HG02885 (cell line): ENCODE results near the gene ADCY2.

Source experiments
- ATAC-seq: cut with Tn5 transposase; IDR thresholded peaks from one replicate; pipeline ENCODE4 v1.9.1; 2021; ENCODE audit warnings: mild to moderate bottlenecking; ENCODE audit not compliant: unreplicated experiment, poor library complexity

Gene ADCY2

DNA sequence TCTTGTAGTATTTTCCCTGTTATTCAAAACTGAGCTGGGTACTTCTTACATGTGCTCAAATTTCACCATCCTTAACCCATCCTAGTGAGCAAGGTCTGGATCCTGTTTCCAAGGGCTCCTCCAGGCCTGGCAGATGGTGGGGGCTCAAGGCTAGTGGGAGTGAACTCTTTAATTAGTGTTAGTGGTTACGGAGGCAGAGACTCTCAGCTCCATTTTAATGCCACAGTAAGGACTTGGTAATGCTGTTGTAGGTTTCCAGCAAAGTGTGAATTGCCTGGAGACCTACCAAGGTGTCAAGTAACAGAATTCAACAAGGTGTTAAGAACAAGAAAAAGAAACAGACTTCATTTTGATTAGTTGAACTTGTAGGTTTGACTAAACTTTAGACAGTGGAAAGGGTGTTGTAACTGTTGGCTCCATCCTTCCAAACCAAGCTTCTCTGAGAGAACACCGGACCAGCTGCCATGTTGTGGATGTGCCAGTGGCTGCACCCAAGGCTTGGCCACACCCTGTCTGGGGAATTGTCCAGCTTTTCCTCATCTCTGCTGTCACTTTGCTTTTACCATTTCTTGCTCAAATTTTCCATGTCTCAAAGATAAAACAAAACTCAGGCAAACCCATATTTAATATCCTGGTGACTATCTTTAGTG, 98.7 kb downstream of the ADCY2 start:
- ATAC-seq = no peak

DNA sequence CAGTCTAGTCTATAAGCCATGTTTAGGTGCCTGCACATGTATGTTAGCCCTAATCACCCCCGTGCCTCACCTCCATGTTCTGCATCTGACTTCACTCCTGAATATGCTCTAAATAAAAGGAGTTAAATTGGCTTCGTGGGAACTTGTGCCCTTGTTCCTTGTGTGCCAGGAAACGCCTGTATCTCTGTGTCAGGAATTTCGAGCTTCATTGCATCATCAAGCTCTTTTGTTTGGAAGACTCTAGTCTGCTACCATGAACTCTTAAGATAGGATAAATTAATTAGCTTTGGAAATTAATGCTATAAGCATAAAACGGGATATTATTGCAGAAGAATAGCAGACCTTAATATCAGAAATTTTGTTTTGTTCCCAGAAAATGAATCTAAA, 99.2 kb downstream of the ADCY2 start:
- ATAC-seq = no peak

DNA sequence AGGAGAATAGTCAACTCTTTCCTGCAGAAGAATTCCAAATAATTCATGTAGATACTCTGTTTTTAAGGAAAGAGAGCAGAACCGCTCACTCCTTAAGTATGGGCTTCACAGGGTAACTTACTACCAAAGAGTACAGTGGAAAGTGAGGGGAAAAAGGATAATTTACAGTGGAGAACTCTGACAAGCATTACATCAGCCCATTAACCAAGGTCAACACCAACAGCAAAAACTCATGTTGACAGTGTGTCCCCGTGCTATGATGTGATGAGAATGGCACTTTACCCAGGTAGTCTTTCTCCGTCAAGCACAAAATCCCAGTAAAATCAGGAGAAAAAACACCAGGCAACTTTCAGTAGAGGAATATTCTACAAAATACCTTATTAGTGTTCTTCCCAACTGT, 104.3 kb downstream of the ADCY2 start:
- ATAC-seq = no peak

DNA sequence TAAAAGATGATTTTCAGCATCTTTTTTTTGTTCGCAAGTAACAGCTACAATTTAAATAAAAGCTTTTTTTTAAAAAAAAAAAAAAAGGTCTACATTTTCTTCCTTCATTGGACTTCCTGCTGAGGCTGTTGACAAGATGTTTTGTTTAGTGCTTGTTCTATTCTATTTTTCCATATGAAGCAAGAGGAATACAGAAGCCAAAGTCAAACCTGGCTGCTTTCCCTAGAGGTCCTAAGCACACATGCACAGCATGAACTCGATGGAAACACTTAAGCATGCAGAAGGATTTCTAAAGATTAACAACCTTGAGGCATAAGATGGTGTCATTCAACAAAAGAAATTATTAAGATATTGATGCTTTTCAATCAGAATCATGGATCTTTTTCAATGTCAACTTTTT, 105.1 kb downstream of the ADCY2 start:
- ATAC-seq = no peak

DNA sequence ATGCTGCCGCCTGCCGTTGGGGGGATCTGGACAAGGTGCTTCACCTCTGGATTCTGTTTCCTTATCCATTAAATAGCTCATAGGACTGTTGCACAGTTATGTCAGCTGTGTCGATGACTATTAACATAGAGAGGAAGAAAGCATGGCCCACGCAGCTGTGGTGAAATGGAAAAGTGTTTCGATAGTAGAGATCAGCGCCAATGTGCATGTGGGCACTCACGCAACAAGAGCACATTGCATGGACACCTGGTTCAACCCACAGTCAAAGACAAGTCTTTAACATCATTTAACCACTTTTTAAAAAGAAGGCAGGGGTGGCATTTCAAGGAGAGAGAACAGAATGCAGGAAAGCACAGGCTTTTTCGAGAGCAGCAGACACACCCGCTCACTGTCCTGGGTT, 107.6 kb downstream of the ADCY2 start:
- ATAC-seq = no peak

DNA sequence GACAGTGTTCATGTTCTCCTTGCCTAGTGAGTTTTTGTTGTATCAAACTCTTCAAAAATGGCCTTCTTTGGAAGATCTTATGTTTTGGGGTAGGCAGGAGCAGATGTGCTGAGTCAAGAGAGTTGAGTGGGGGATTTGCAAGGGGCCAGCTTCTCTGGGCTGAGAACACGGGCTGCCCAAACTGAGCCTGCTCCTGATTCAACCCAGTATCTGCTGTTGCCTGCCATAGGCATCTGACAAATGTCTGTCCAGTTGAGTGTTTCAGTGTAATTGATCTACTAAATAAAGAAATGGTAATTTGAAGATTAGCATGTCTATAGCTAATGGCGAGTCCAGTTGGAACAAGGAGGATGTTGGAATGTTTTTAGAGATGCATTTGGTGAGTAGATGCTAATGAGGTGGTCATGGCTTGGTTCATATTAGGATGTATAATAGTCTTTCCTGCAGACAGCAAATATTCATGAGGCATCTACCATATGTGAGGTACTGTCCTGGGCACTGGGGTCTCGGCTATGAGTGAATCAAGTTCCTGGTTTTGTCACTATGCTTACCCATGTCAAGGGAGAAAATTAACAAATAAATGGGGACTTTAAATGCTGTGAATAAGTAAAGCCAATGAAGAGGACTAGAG, 119.5 kb downstream of the ADCY2 start:
- ATAC-seq = no peak

DNA sequence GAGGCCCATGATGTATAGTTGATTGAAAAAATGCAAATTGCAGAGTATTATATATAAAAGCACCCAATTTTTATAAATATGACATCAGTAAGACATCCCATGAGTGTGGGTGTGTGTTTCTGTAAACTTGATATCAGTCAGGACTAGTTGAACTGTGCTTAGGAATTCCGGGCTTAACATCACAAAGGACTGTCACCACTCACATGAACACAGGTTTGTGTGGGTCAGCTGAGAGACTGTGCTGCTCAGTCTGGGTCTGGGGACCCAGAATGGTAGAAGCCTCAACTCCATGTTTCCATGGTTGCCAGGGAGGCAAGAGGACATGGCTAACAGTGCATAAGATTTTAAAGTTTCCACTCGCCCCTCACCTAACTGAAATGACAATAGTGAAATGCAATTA, 120.3 kb downstream of the ADCY2 start:
- ATAC-seq = no peak

DNA sequence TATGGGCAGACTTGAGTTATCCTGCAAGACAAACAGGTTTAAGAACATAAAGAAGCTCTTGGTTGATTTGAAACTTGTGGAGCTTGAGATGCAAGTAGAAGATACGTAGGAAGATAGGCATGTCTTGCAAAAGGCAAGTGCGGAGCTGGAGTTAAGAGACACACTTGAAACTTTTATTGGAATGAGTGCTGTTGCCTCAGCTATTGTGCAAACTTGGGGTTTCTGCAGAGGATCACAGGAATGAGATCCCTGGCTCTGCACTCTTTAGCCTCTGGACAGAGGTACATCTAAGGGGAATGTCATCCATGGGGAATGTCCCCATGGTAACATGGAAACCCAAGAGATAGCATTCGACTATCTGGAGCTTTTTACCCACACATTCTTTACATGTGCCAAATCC, 121.1 kb downstream of the ADCY2 start:
- no peak for ATAC-seq

DNA sequence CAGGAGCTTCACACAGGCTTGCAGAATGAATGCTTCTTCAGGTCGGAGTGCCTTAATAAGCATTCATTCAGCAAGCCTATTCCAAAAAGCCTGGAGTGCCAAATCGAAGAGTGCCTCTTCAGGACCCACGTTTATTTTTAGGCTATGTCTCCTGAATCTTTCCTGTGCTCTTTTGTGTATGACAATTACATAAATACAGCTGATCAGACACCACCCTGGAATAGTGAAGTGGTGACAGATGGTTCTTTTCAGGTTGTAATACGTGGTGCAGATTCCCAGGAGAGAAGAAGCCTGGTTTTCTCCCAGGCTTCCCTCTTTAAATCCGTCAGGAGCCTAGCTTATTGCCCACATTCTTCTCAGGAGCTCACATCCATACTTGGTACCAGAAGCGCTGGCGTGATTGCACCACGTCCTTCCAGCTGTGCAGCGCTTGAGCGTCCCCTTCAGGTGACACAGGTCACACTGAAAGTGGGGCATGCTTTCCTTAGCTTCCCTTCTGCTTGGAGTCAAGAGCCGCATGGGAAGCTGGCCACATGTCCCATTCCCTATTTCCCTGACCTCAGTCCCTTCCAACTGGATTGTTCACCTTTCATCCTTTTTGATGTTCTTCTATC, 123.1 kb downstream of the ADCY2 start:
- no peak for ATAC-seq

DNA sequence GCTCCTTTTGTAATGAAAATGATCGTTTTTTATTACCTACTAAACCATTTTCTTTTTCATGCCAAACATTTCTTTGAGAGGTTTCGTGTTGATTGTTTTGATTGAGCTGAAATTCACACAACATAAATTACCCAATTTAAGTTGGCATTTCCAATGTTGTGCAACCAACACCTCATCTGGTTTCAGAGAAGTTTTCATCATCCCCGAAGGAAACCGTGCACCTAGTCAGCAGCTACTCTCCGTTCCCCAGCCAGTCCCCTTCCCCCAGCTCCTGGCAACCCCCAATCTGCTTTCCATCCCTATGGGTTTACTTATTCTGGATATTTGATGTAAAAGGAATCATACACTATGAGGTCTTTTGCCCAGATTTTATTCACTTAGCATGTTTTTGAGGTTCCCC, 123.6 kb downstream of the ADCY2 start:
- no peak for ATAC-seq

DNA sequence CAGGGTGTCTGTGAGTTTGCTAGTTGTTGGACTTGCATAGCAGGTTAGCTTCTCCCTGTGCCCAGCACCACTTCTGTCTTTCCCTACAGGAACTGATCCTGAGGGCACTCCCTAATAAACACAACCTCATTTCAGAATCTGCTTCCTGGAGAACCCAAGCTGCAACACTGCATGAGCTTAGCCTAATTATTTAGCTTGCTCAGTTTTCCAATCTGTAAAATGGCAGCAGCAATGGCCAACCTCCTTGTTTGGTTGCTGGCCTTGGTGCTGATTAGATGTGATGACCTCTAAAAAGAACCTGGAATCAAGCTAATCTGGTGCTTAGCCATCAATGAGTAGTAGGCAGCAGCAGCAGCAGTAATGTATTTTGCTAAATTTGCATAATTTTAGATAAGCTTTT, 133.9 kb downstream of the ADCY2 start:
- ATAC-seq = no peak

DNA sequence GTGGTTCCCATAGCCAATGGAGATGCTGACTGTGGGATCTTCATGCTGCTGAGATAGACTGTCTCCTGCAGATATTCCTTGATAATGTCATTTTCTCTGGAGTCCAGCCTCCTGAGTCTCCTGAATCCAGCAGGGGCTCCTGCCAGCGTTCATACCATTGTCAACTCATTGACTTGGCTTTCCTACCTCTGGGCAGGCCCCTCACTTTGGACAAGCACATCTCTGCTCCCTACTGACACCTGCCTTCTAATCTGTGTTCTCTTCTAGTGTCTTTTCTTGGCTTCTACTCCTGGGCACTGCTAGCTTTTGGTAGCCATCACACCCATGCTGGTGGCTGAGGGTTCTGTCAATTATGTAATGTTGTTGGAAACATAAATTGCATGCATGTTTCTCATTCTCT, 138.0 kb downstream of the ADCY2 start:
- ATAC-seq = no peak

DNA sequence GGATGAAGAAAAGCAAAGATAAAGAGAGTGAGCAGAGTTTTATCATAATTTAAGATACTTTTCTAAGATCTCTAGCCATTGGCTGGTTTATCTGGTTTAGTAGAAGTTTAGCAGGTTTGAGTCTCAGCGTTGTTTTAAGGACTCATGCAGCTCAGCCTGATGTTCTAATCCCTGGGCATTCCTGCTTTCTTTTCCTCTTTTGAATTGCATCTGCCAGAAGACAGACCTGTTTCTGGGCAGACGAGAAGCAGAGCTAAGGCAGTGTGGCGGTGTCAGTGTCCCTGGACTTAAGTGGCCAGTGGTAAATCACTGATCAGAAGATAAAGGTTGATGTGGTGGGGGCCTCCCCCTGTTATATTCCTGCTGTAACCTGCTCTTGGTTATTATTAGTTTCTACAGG, 138.6 kb downstream of the ADCY2 start:
- no peak for ATAC-seq

DNA sequence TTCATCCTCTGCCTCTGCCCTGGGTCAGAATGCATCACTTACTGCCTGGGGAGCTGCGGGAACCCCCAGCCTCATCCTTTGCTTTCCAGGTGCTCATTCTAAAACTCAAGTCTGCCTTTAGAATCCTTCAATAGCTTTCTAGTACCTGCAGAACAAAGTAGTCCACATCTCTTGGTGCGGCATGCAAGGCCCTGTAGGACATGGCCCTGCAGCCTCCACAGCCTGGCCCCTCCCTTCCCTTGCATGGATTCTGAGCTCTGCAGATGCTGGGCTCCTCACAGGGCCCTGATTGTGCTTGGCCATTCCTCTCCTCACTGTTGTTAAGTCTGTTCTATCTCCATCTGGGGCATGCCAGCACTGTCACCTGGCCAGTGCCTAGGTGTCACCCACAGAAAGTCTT, 141.6 kb downstream of the ADCY2 start:
- ATAC-seq = no peak

DNA sequence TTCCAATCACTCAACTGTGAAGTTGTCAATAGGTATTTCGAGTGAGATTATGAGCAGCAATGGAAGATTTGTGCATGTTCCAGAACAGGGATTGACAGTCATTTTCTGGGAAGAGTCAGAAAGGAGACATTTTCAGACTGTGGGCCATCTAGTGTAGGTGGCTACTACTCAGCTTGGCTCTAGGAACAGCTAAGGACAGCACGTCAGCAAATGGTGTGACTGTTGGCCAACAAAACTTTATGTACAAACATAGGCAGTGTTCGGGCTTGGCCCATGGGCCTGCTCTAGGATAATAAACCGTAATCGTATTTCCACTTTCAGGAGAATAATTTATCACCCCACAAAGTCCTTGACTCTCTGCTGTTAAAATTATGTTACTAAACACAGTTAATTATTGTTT, 143.6 kb downstream of the ADCY2 start:
- no peak for ATAC-seq

DNA sequence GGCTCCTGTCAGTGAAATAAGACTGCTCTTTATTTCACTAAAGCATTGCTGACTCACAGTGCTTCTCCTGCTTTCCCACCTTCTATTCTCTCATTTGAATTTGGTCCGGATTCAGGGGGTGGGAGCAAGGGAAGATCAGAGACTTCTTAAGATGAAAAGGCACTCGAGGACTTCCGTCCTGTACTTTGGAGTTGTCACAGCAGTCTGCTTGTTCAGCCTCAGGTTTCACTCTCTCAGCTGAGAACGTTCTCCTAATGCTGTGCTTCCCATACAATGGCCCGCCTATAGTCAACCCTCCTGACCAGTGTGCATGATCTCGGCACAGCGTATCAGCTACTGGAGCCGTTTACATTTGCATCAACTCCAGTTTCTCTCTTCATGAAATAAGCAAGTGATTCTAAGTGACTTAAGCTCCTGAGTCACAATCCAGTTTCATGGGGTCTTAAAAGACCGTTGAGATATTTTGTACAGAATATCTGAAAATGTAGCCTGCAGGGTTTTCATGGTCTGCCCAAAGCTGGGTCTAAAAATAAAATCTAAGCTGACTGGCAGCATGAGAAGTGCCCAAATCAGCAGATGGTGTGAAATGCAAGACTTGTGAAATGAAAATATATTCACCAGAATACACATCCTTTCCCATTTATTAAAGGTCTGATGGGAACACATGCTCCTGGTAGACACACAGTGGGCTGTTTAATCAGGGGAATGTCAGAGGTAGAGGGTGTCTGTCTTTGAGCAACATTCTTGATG, 145.0 kb downstream of the ADCY2 start:
- no peak for ATAC-seq

DNA sequence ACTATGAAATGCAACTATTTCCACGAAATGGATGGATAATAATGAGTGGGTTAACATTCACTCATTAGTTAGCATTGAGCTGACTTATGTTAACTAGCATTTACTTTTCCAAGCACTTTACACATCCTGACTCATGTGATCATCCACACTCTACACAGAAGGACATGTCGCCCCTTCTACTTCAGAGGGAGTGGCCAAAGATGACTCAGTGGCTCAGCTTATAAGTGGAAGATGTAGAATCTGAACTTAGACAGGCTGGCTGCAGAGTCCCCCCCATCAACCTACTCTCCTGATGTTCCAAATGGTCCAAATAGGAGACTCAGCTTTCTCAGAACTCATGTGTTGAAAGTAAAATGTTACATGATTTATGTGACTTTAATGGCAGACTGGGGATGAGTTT, 146.0 kb downstream of the ADCY2 start:
- ATAC-seq = no peak

DNA sequence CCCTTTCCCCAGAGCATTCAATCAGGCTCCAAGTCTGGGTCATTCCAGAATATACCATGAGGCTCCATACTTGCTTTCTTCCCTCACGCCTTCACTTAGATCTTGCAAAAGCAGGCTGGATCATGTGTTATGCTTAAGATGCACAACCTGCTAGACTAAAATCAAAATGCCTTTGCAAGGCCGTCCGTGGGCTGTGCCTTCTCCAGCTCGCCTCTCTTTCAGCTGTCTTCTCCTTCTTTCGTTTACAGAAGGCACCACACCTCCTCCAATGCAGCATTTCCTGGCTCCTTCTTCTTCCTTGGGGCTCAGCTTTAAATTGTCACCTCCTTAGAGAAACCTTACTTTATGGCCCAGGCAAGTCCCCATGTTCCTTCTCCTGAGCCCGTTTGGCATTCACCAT, 150.6 kb downstream of the ADCY2 start:
- ATAC-seq = no peak

DNA sequence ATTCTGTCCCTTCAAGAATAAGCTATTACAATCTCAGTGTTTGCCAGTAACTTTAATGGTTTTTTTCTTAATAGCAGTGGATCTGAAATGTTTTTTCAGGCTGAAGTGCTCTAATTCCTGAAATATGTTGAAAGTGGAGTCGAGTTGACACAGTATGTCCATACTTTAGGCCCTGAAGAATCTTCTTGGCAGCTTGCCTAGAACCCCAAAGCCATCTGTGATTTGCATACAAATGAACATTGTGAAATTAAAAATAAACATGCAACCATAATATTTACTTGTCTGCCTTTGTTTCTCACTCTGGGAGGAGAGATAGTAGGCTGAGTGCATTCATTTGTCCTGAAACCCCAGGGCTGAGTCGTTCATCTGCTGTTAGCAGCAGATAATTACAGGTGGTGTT, 152.7 kb downstream of the ADCY2 start:
- ATAC-seq = no peak

DNA sequence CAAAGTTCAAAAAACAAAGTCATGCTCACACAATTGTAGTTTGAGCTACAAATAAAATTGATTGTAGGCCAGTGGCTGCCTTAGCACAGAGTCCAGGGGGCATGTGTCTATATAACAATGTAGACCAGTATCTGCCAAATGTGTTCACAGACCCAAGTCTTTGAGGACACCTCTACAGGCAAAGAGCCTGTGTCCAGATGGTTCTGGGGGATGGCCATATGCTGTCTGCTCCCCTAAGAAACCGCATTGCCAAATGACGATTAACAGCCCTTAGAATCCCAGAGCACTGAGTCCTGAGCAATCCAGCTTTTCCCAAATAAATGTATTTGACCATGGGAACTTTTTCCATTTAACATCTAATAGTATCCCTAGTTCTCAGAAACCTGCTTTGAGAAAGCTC, 169.6 kb downstream of the ADCY2 start:
- no peak for ATAC-seq

DNA sequence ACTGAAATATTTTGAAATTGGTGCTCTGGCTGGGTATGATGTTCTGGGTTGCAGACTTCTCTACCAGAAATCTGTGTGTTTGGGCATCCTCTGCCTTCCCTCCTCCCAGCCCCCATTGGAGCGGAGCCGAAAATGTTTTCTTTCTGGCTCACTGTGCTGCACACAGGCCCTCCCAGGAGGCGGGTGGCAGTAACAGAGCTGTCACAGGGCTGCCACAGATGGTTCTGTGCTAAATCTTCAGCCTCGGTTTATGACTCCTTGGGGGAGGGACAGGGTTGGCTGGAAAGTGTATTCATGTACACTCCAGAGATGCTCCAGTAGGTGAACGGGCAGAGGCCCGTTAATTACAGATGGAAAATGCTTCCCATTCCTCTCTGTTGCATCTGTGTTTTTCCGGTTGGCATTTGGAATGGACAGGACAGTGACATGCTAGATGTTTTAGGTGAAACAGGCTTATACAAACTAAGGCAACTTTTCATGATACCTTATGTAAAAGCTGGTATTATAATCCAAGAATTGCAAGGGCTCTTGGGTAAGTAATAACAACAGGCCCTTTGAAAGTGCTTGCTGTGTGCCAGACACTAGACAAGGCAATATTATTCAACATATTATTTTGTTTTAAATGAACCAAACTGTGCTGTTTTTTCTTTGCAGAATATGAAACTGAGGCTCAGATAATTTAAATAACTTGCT, 180.2 kb downstream of the ADCY2 start:
- ATAC-seq = no peak
